H9 (cell line): ENCODE results near the gene OR10G2. TPM values are rescaled to one million over a fixed set of nuclear protein-coding genes. Genes with fewer than 3 reads are reported as not detected.

ENCODE experiments used
- DNase-seq: peaks from one replicate; pipeline ENCODE4 v3.0.0-alpha.2; 2017
- H2AFZ ChIP-seq: one replicate; pipeline ENCODE4 v1.6.1; 2013; ENCODE audit warnings: mild to moderate bottlenecking, low read length, control low read depth, moderate library complexity
- H2AK5ac ChIP-seq: 2 replicates; pipeline ENCODE4 v1.6.1; 2013; ENCODE audit warnings: low read length, control low read depth, mixed read lengths; ENCODE audit not compliant: insufficient read length
- H2BK120ac ChIP-seq: one replicate; pipeline ENCODE4 v1.6.1; 2013; ENCODE audit warnings: low read depth, mild to moderate bottlenecking, low read length, control low read depth, inconsistent platforms; ENCODE audit not compliant: poor library complexity, severe bottlenecking
- H2BK12ac ChIP-seq: 2 replicates; pipeline ENCODE4 v1.6.1; 2013; ENCODE audit warnings: low read length, control low read depth, mixed read lengths, low read depth; ENCODE audit not compliant: insufficient read length
- H2BK15ac ChIP-seq: 2 replicates; pipeline ENCODE4 v1.6.1; 2013; ENCODE audit warnings: low read depth, low read length, control low read depth
- H2BK20ac ChIP-seq: one replicate; pipeline ENCODE4 v1.6.1; 2013; ENCODE audit warnings: low read depth, mild to moderate bottlenecking, low read length, control low read depth, inconsistent platforms; ENCODE audit not compliant: poor library complexity, severe bottlenecking
- H2BK5ac ChIP-seq: 2 replicates; pipeline ENCODE4 v1.6.1; 2013; ENCODE audit warnings: low read length, control low read depth, mixed read lengths; ENCODE audit not compliant: insufficient read length
- H3K14ac ChIP-seq: 2 replicates; pipeline ENCODE4 v1.6.1; 2013; ENCODE audit warnings: low read length, control low read depth; ENCODE audit not compliant: insufficient read depth
- H3K18ac ChIP-seq: 2 replicates; pipeline ENCODE4 v1.6.1; 2013; ENCODE audit warnings: low read depth, mild to moderate bottlenecking, mixed read lengths, low read length, control low read depth; ENCODE audit not compliant: insufficient read length
- H3K23ac ChIP-seq: 2 replicates; pipeline ENCODE4 v1.6.1; 2013; ENCODE audit warnings: low read length, control low read depth, mixed read lengths, low read depth; ENCODE audit not compliant: insufficient read length
- H3K23me2 ChIP-seq: 2 replicates; pipeline ENCODE4 v1.6.1; 2013; ENCODE audit warnings: low read depth, mild to moderate bottlenecking, mixed read lengths, low read length, control low read depth; ENCODE audit not compliant: insufficient read length, poor library complexity, severe bottlenecking
- H3K27ac ChIP-seq: 2 replicates; pipeline ENCODE4 v1.5.1; 2013; ENCODE audit warnings: low read length, control low read depth, mixed read lengths, low read depth; ENCODE audit not compliant: insufficient read length
- H3K27me3 ChIP-seq: 2 replicates; pipeline ENCODE4 v1.6.1; 2013; ENCODE audit warnings: low read length, control low read depth, inconsistent platforms; ENCODE audit not compliant: insufficient read depth
- H3K4ac ChIP-seq: 2 replicates; pipeline ENCODE4 v1.6.1; 2013; ENCODE audit warnings: low read depth, mild to moderate bottlenecking, control low read depth, inconsistent platforms, low read length, moderate library complexity
- H3K4me1 ChIP-seq: 2 replicates; pipeline ENCODE4 v1.6.1; 2013; ENCODE audit warnings: low read length, control low read depth, inconsistent platforms; ENCODE audit not compliant: insufficient read depth
- H3K4me2 ChIP-seq: 2 replicates; pipeline ENCODE4 v1.6.1; 2013; ENCODE audit warnings: low read length, control low read depth, mixed read lengths; ENCODE audit not compliant: insufficient read length, insufficient read depth
- H3K56ac ChIP-seq: 2 replicates; pipeline ENCODE4 v1.6.1; 2013; ENCODE audit warnings: low read depth, mild to moderate bottlenecking, mixed read lengths, low read length, control low read depth; ENCODE audit not compliant: insufficient read length
- H3K79me1 ChIP-seq: 2 replicates; pipeline ENCODE4 v1.6.1; 2013; ENCODE audit warnings: low read depth, mild to moderate bottlenecking, moderate library complexity, low read length, control low read depth, inconsistent platforms; ENCODE audit not compliant: insufficient read depth, poor library complexity, severe bottlenecking
- H3K79me2 ChIP-seq: 2 replicates; pipeline ENCODE4 v1.6.1; 2013; ENCODE audit warnings: low read length, control low read depth, inconsistent platforms; ENCODE audit not compliant: insufficient read depth
- H3K9ac ChIP-seq: 2 replicates; pipeline ENCODE4 v1.6.1; 2013; ENCODE audit warnings: low read length, control low read depth, mixed read lengths; ENCODE audit not compliant: insufficient read length; ENCODE audit errors: extremely low read depth
- H3K9me3 ChIP-seq: one replicate; pipeline ENCODE4 v1.6.1; 2013; ENCODE audit warnings: low read depth, low read length, inconsistent platforms; ENCODE audit not compliant: control insufficient read depth
- H3T11ph ChIP-seq: one replicate; pipeline ENCODE4 v1.6.1; 2013; ENCODE audit warnings: mild to moderate bottlenecking, low read length, control low read depth, inconsistent platforms
- H4K20me1 ChIP-seq: one replicate; pipeline ENCODE4 v1.6.1; 2013; ENCODE audit not compliant: control insufficient read depth, insufficient read length, insufficient read depth
- H4K5ac ChIP-seq: 2 replicates; pipeline ENCODE4 v1.6.1; 2013; ENCODE audit warnings: low read depth, mild to moderate bottlenecking, mixed read lengths, low read length, control low read depth; ENCODE audit not compliant: insufficient read length
- H4K8ac ChIP-seq: replicated peaks from 2 replicates; pipeline ENCODE4 v1.6.1; 2013; ENCODE audit warnings: low read length, control low read depth, mixed read lengths, low read depth; ENCODE audit not compliant: insufficient read length
- H4K91ac ChIP-seq: 2 replicates; pipeline ENCODE4 v1.6.1; 2013; ENCODE audit warnings: low read depth, mild to moderate bottlenecking, moderate library complexity, mixed read lengths, low read length, control low read depth; ENCODE audit not compliant: insufficient read length
- H3K27ac Mint-ChIP-seq, 3 experiments: 2 replicates in 2 of 3; 3 replicates in 1 of 3; pipeline ENCODE4 v1.8.0; 2020 to 2021; ENCODE audit warnings: mixed read lengths in 3 of 3, mild to moderate bottlenecking in 1 of 3, moderate library complexity in 1 of 3
- H3K27me3 Mint-ChIP-seq: 2 replicates; pipeline ENCODE4 v1.8.0; 2021; ENCODE audit warnings: low read depth, mild to moderate bottlenecking, moderate library complexity, mixed read lengths
- H3K36me3 Mint-ChIP-seq, 3 experiments: 2 replicates in 2 of 3; 3 replicates in 1 of 3; pipeline ENCODE4 v1.8.0; 2020 to 2021; ENCODE audit warnings: low read depth in 3 of 3, mixed read lengths in 3 of 3; ENCODE audit not compliant: insufficient read depth in 1 of 3
- H3K4me1 Mint-ChIP-seq, 2 experiments: 2 replicates each; pipeline ENCODE4 v1.8.0; 2020; ENCODE audit warnings: mixed read lengths in 2 of 2
- H3K4me3 Mint-ChIP-seq, 2 experiments: 2 replicates in 1 of 2; 3 replicates in 1 of 2; pipeline ENCODE4 v1.8.0; 2020 to 2021; ENCODE audit warnings: mild to moderate bottlenecking in 2 of 2, mixed read lengths in 2 of 2, moderate library complexity in 1 of 2
- H3K9me3 Mint-ChIP-seq, 2 experiments: 2 replicates in 1 of 2; 3 replicates in 1 of 2; pipeline ENCODE4 v1.8.0; 2020; ENCODE audit warnings: mild to moderate bottlenecking in 2 of 2, mixed read lengths in 2 of 2, moderate library complexity in 1 of 2
- CTCF ChIP-seq: fragments of 200-600 bp; sonication (generic); conservative IDR thresholded peaks from 3 replicates; pipeline ENCODE4 v1.8.0; 2021; ENCODE audit warnings: antibody characterized with exemption, mild to moderate bottlenecking
- WGBS: extraction: QIAGEN DNeasy Blood & Tissue Kit; methylation state at CpG from one replicate; pipeline ENCODE4 v1.1.7; 2013; ENCODE audit warnings: missing lambda C conversion rate, low lambda C conversion rate, mixed read lengths; ENCODE audit not compliant: insufficient read length; ENCODE audit errors: extremely low coverage; 5-methylcytosine and 5-hydroxymethylcytosine counted together
- total RNA-seq: library from RNA; stranded (reverse); gene quantifications from 2 replicates; pipeline ENCODE4 v1.2.1, GENCODE V29; 2021

The OR10G2 gene
- total RNA-seq, 1 experiment from 2014 or later, result not detected

- Histone ChIP-seq H3K4ac (no peak overlapping the region), H2BK15ac (no peak overlapping the region), H3K9ac (no peak overlapping the region), H3K14ac (no peak overlapping the region), H3K9me3 (no peaks in the 10 kb centered on the region), H4K20me1 (no peaks in the 10 kb centered on the region), H2AK5ac (no peak overlapping the region), H4K8ac (no peak overlapping the region), H3K23ac (no peak overlapping the region), H3K79me1 (no peaks in the 10 kb centered on the region), H2BK12ac (no peak overlapping the region), H3K27me3 (no peaks in the 10 kb centered on the region), H4K91ac (no peak overlapping the region), H4K5ac (no peak overlapping the region), H3T11ph (no peak overlapping the region), H3K79me2 (no peaks in the 10 kb centered on the region), H2AFZ (no peak overlapping the region), H3K18ac (no peak overlapping the region), H3K56ac (no peak overlapping the region), H2BK5ac (no peak overlapping the region), H3K27ac (no peak overlapping the region), H2BK120ac (no peak overlapping the region), H2BK20ac (no peak overlapping the region), H3K4me1 (no peaks in the 10 kb centered on the region), H3K4me2 (no peak overlapping the region), H3K23me2 (no peaks in the 10 kb centered on the region)
- TF ChIP-seq CTCF, result no peak
- Mint-ChIP-seq H3K9me3 (no peaks in the 10 kb centered on the region), H3K27me3 (no peaks in the 10 kb centered on the region; the same call in 1 of the 2 replicates), H3K4me3 (no peak overlapping the region), H3K4me1 (peaks cover 0 to 7% of the 10 kb centered on the region in 2 experiments; a peak in 1 of 4 replicates), H3K27ac (no peak overlapping the region), H3K36me3 (no peaks in the 10 kb centered on the region)
- no CpG with 5 or more reads among the region's 3 CpGs for WGBS
- DNase-seq, result no peak
Measured at GRCh38 chr14:21626491-21627230, 8.1 kb downstream of the OR10G2 start.
